NCI-H82 treated with DMSO at 0.1 percent for 48 hours (cell line): Measurements from ENCODE around the gene WFDC5.
"Not testable (repeated sequence)": the region's sequence is repeated elsewhere in the genome, so short reads cannot be mapped to it uniquely, and the experiment has no call there.

Experiments
- DNase-seq: peaks from one replicate; lab custom pipeline; 2025; ENCODE audit not compliant: unreplicated experiment; lab: John Stamatoyannopoulos, UW

WFDC5 gene

GRCh38 chr20:45090481-45090880, 24.5 kb downstream of the WFDC5 start:
- DNase-seq: no peak

- DNase-seq: no peak
Measured at GRCh38 chr20:45088247-45088646, 26.7 kb downstream of the WFDC5 start.

- no peak for DNase-seq
Measured at GRCh38 chr20:45087814-45088213, 27.2 kb downstream of the WFDC5 start.

GRCh38 chr20:45087097-45087790, 27.7 kb downstream of the WFDC5 start:
- DNase-seq: no peak

- DNase-seq: no peak
Measured at GRCh38 chr20:45085867-45086266, 29.1 kb downstream of the WFDC5 start.

GRCh38 chr20:45085289-45085688, 29.7 kb downstream of the WFDC5 start:
- no peak for DNase-seq

GRCh38 chr20:45083127-45083526, 31.8 kb downstream of the WFDC5 start:
- DNase-seq: no peak

- DNase-seq: no peak
Measured at GRCh38 chr20:45082468-45082867, 32.5 kb downstream of the WFDC5 start.

- DNase-seq: no peak
Measured at GRCh38 chr20:45080867-45081624, 33.9 kb downstream of the WFDC5 start.

- DNase-seq: no peak
Measured at GRCh38 chr20:45077559-45077958, 37.4 kb downstream of the WFDC5 start.

GRCh38 chr20:45073221-45073620, 41.8 kb downstream of the WFDC5 start:
- DNase-seq: no peak

GRCh38 chr20:45072066-45072465, 42.9 kb downstream of the WFDC5 start:
- DNase-seq: no peak

GRCh38 chr20:45070932-45071632, 43.9 kb downstream of the WFDC5 start:
- no peak for DNase-seq

- no peak for DNase-seq
Measured at GRCh38 chr20:45069261-45069660, 45.7 kb downstream of the WFDC5 start.

- DNase-seq: no peak
Measured at GRCh38 chr20:45067558-45067957, 47.4 kb downstream of the WFDC5 start.

GRCh38 chr20:45067087-45067486, 47.9 kb downstream of the WFDC5 start:
- no peak for DNase-seq

GRCh38 chr20:45066372-45066771, 48.6 kb downstream of the WFDC5 start:
- DNase-seq: no peak

- no peak for DNase-seq
Measured at GRCh38 chr20:45064812-45065211, 50.2 kb downstream of the WFDC5 start.

GRCh38 chr20:45063107-45063506, 51.9 kb downstream of the WFDC5 start:
- not testable (repeated sequence) for DNase-seq

- DNase-seq: no peak
Measured at GRCh38 chr20:45061244-45061643, 53.7 kb downstream of the WFDC5 start.

- DNase-seq: no peak
Measured at GRCh38 chr20:45060294-45060693, 54.7 kb downstream of the WFDC5 start.
